Lung microvascular endothelial cell (primary cell): ENCODE data around the gene TNFRSF12A. TPM values are rescaled to one million over a fixed set of nuclear protein-coding genes. Genes with fewer than 3 reads are reported as not detected.
A peak's percentile ranks its signal among the peaks of the same experiment; 100 is the strongest.
"Not testable (repeated sequence)": the region's sequence is repeated elsewhere in the genome, so short reads cannot be mapped to it uniquely, and the experiment has no call there.

Source experiments
- DNase-seq, 2 donors: peaks; one replicate each; pipeline versions ENCODE4 v3.0.0 to v3.0.0-alpha.2; 2010; ENCODE audit warnings: low read depth in 2 of 2
- total RNA-seq: library from RNA; depleted of rRNA; stranded (reverse); fragments of >200 nt; gene quantifications from 2 replicates; pipeline ENCODE4 v1.2.1, GENCODE V29; 2014

Gene TNFRSF12A
- total RNA-seq, 1 donor from 2014 or later: 54.8 TPM

- DNase-seq: peak; percentile 81 to 91
Measured at GRCh38 chr16:3065069-3065741, 45.0 kb downstream of the TNFRSF12A start, which contains the start of gene IL32. Gene IL32 (plus strand): TSS chr16:3065640. CDS start chr16:3065812, 172 bp downstream.

GRCh38 chr16:3065742-3066439 lies 45.7 kb downstream of the TNFRSF12A start:
- peak in 1 of 2 donors; percentile 54 for DNase-seq

GRCh38 chr16:3066440-3066748 lies 46.2 kb downstream of the TNFRSF12A start:
- no peak for DNase-seq

- no peak for DNase-seq
Measured at GRCh38 chr16:3068487-3068886, 48.3 kb downstream of the TNFRSF12A start.

GRCh38 chr16:3069146-3069545 lies 49.0 kb downstream of the TNFRSF12A start:
- not testable (repeated sequence) for DNase-seq

- no peak for DNase-seq
Measured at GRCh38 chr16:3070608-3071111, 50.5 kb downstream of the TNFRSF12A start.

DNA sequence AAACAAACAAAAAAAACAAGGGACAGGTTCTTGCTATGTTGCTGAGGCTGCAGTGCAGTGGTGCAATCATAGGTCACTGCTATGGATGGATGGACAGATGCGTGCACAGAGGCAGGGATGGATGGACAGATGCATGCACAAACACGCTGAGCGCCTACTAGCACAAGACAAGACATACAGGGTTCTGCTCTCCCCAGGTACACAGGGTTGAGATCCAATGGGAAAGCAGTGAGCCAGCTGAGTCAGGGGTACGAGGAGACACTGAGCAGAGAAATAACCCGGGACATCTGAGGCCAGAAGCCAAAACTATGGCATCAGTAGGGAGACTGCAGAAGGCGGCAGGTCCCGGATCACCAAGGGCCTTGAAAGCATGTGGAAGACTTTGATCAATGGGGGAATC lies 51.5 kb downstream of the TNFRSF12A start:
- DNase-seq: no peak

Other genes starting within 250 kb of the TNFRSF12A start
- 289 and 344 TPM in 2 replicates for gene ELOB, start 243.1 kb upstream of the TNFRSF12A start, total RNA-seq
- not detected in 2 replicates for gene PRSS33, start 232.8 kb upstream of the TNFRSF12A start, total RNA-seq
- gene PRSS41, start 221.9 kb upstream of the TNFRSF12A start, total RNA-seq: not detected in 2 replicates
- gene PRSS21, start 203.1 kb upstream of the TNFRSF12A start, total RNA-seq: 0.40 and 2.2 TPM in 2 replicates
- gene ZG16B, start 190.1 kb upstream of the TNFRSF12A start, total RNA-seq: 0.65 TPM in 1 of 2 replicates, not detected in the other
- gene PRSS22, start 162.2 kb upstream of the TNFRSF12A start, total RNA-seq: not detected in 2 replicates
- 28.3 and 32.1 TPM in 2 replicates for gene FLYWCH2, start 137.2 kb upstream of the TNFRSF12A start, total RNA-seq
- gene FLYWCH1, start 108.4 kb upstream of the TNFRSF12A start, total RNA-seq: 17.7 and 17.9 TPM in 2 replicates
- gene KREMEN2, start 56.1 kb upstream of the TNFRSF12A start, total RNA-seq: not detected in 2 replicates
- gene PAQR4, start 51.0 kb upstream of the TNFRSF12A start, total RNA-seq: 2.6 and 4.1 TPM in 2 replicates
- 0.99 and 2.0 TPM in 2 replicates for gene PKMYT1, start 39.9 kb upstream of the TNFRSF12A start, total RNA-seq
- gene CLDN9, start 7.4 kb upstream of the TNFRSF12A start, total RNA-seq: not detected in 2 replicates
- gene CLDN6, start 2.2 kb upstream of the TNFRSF12A start, total RNA-seq: not detected in 2 replicates
- gene HCFC1R1, start 3.6 kb downstream of the TNFRSF12A start, total RNA-seq: 4.6 and 6.1 TPM in 2 replicates
- 17.2 and 18.3 TPM in 2 replicates for gene THOC6, start 3.7 kb downstream of the TNFRSF12A start, total RNA-seq
- not detected in 2 replicates for gene BICDL2, start 16.6 kb downstream of the TNFRSF12A start, total RNA-seq
- gene MMP25, start 26.2 kb downstream of the TNFRSF12A start, total RNA-seq: under 0.01 TPM in 2 replicates
- gene IL32, start 45.3 kb downstream of the TNFRSF12A start, total RNA-seq: 26.2 and 36.6 TPM in 2 replicates
- gene ZSCAN10, start 78.9 kb downstream of the TNFRSF12A start, total RNA-seq: under 0.01 TPM in 1 of 2 replicates, not detected in the other
- gene ZNF205, start 92.2 kb downstream of the TNFRSF12A start, total RNA-seq: 12.3 and 12.6 TPM in 2 replicates
- gene ZNF213, start 114.7 kb downstream of the TNFRSF12A start, total RNA-seq: 2.8 and 3.2 TPM in 2 replicates
- gene OR1F1, start 167.8 kb downstream of the TNFRSF12A start, total RNA-seq: not detected in 2 replicates
- gene ZNF200, start 214.8 kb downstream of the TNFRSF12A start, total RNA-seq: 7.0 and 10.1 TPM in 2 replicates
- gene MEFV, start 236.3 kb downstream of the TNFRSF12A start, total RNA-seq: not detected in 2 replicates